CD4-positive, alpha-beta T cell treated with Interleukin-17A for 4 hours (primary cell): Measurements from ENCODE around the gene NLGN1.
"Not testable (repeated sequence)": the region's sequence is repeated elsewhere in the genome, so short reads cannot be mapped to it uniquely, and the experiment has no call there.

ENCODE experiments used
- DNase-seq: peaks from one replicate; pipeline ENCODE4 v3.0.0-alpha.2; 2020; ENCODE audit warnings: mixed read lengths

The NLGN1 gene

GRCh38 chr3:173430576-173430975 is 33.0 kb downstream of the NLGN1 start:
- DNase-seq: no peak

DNA sequence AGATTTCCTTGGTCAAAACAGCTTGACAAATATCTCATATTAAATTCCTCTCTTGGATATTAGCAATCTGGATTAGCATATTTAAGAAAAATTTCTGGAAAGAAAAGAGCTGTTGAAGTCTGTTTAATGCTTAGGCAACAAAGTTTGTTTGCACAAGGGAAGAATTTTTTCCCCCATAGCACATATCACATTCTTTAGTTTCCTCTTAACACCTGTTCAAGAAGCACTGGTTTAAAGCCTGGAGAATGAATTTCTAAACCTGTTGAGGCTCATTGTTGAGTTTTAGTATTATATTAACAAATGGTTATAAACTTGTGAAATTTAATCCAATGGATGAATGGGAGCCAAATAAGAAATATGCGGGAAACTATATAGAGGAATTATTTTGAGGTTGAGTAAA is 41.5 kb downstream of the NLGN1 start:
- no peak for DNase-seq

DNA sequence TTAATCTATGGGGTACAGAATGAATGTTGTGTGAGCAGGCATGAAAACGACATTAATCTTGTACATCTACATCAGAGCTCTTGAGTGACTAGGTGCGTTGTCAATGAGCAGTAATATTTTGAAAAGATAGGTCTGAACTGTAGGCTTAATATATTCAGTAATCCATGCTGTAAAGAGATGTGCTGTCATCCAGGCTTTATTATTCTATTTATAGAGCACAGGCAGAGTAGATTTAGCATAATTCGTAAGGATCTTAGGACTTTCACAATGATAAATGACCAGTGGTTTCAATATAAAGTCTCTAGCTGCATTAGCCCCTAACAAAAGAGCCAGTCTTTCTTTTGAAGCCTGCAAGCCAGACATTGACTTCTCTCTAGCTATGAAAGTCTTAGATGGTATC is 43.0 kb downstream of the NLGN1 start:
- no peak for DNase-seq

- DNase-seq: not testable (repeated sequence)
These were observed 54.0 kb downstream of the NLGN1 start for GRCh38 chr3:173451561-173451960.

DNA sequence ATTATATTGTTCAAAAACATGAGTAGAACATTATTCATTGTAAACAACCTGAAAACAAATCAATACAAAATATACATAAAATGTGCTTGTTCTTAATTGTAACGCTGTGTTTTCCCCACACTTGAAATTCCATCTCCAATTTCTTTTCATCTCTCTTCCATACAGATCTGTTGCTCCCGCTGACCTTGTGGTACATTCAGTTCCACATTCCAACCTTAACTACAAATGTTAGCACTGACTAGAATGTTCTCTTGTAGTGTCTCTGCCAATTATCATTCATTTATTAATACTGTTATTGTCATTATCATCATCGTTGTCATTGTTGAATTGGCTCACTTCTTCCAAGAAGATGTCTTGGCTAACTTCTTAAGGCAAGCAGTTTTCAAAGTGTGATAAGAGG is 65.7 kb downstream of the NLGN1 start:
- DNase-seq: no peak

- no peak for DNase-seq
These were observed 67.6 kb downstream of the NLGN1 start for GRCh38 chr3:173465112-173465511.

DNA sequence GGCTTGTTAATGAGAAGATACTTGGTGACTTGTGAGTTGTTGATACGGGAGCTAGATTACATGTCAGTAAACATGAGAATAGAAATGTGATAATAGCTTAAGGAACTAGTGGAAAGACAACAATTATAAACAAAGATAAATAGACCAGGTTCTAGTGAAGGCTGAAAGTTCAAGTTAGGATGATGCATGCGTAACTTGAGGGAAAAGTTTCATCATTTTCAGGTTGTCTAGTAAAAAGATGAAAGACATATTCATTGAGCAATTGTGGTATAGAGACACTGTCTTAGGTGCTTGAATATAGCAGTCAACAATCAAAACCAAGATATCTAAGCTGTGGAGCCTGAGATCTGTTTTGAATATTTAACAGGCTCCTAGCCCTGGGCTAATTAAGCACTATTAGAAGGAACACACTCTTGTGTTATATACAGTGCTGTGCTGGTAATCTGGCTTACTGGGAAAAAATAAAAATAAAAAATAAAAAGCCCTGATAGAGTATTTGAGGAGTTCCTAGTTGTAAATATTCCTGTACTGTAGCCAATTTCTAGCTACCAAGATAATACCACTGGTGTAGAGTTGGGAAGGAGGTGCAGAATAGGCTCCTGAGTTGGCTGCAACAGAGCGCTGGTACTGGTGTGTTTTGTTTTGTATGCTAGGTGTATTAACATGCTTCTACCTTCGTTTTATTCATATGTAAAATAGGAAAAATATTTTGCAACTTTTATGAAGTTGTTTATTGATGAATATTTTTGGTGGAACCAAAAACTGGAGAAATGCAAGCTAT is 68.5 kb downstream of the NLGN1 start:
- DNase-seq: no peak

- DNase-seq: no peak
These were observed 70.0 kb downstream of the NLGN1 start for GRCh38 chr3:173467501-173467900.

- DNase-seq: no peak
These were observed 75.7 kb downstream of the NLGN1 start for GRCh38 chr3:173473237-173473636.

- no peak for DNase-seq
These were observed 81.8 kb downstream of the NLGN1 start for GRCh38 chr3:173479301-173479700.

DNA sequence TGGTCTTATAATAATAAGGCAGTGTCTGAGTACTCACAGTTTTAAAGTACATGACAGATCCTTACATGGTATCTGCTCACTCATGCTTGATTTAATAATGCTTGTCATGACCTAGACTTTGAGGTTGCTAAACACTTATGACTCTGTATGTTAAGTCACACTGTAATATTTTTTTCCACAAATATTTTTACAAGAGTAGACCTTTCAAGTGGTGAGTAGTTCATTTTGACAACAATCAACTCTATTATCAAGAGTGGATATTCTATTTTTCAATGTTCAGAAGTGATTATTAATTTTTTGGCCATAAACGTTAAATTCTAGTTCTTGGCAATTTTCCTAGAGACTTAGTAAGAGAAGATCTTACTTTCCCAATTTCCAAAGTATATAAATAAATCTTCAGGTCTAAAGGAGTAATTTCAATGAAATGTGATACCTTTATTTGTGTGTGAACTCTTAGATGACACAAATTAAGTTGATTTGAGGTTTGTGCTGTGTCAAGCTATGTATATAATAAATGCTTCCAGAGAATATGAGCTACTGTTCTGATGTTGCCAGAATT is 104.5 kb downstream of the NLGN1 start:
- no peak for DNase-seq

GRCh38 chr3:173502983-173503568 is 105.5 kb downstream of the NLGN1 start:
- no peak for DNase-seq

DNA sequence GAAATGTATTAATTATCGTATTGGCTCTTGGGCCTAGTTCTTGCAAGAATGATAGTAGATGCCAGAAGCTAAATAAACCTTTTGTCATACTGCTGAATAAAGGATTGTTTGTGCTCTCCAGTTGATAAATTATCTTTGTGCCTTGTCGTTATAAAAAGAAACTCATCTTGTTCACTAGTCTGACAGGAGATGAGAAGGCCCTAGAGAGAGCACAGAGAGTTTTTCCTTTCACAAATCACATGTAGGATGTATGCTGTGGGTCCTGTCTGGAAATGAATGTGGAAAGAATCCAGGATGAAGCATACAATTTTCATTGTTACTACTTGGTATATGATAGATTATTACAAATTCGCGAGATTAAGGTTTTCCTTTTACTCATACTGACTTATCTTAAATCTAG is 113.0 kb downstream of the NLGN1 start:
- DNase-seq: no peak

DNA sequence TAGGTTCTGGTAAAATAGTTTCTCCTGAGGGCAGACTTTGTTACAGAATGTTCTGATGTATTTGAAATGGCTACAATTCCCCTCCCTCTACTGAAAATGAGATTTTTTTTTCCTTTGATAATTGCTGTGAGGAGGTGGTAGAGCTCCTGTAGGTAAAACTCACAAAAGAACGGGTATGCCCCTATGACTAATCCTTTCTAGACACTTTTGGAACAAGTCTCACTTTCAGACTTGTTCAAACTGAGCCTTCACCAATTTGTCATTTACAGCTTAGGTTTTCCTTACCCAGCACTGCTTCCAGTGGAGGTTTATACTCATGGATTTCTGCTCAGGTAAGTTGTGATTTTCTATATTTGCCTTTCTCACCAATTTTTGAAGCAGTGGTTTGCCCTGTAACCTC is 115.6 kb downstream of the NLGN1 start:
- DNase-seq: no peak

DNA sequence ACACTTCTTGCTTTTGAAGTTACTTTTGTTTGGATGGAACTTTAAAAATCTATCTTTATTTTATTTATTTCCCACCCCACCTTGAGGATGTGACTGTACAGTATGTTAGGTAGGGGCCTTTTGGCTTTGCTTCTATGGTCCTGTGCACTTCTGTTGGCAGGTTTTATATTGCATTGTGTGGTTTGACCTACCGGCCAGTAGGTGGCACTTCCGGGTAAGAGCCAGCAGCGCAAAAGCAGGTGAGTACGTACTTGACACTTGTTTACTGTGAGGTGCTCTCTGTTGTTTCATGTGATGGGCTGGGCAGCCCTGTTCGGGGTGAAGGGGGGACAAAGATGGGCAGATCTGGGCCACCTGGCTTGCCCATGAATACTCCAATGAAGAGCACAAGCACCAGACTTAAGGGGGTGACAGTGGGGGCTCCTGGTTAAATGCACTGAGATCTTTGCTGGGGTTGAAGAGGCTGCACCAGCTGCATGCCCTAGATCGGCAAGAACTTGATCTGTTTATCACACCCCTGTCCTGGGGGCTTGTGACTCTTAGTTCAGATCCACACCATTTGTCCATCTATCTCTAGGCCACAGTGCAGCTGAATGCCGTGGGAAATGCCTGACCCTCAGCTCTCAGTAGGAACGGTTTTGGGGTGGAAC is 131.6 kb downstream of the NLGN1 start:
- DNase-seq: no peak

- no peak for DNase-seq
These were observed 134.1 kb downstream of the NLGN1 start for GRCh38 chr3:173531602-173532001.

DNA sequence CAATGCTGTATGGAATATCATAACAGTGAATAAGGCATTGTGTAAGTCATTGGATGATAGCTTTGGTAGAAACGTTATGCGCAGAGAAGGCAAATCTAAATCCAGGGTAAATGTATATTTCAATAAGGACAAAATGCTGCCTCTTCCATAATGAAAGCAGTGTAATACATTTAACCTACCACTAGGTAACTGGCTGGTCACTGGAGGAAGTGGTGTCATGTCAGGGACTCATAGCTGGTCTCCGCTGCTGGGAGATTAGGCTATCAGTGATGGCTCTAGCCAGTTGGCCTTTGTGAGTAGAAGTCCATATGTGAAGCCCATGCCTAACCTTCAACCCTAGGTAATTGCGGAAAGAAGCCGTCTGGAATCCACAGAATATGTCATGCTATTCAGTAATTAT is 140.9 kb downstream of the NLGN1 start:
- DNase-seq: no peak

- DNase-seq: not testable (repeated sequence)
These were observed 148.0 kb downstream of the NLGN1 start for GRCh38 chr3:173545590-173545989.

DNA sequence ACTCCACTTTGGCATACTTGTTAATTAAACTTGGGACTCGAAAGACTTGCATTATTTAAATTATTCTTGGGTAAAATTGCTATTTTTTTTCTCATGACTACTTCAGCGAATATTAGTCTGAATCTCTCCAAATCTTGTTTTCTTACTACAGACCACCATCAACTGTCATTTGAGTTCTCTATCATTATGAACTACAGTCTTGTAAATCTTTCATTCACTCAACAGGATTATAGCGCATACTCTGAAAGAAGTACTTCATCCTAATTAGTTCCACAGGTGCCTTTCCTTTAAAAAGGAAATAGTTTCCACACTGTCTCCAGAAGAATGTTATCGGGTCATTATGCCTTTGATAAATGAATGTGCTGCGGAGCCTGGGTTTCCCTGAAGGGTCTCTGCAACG is 149.5 kb downstream of the NLGN1 start:
- no peak for DNase-seq

DNA sequence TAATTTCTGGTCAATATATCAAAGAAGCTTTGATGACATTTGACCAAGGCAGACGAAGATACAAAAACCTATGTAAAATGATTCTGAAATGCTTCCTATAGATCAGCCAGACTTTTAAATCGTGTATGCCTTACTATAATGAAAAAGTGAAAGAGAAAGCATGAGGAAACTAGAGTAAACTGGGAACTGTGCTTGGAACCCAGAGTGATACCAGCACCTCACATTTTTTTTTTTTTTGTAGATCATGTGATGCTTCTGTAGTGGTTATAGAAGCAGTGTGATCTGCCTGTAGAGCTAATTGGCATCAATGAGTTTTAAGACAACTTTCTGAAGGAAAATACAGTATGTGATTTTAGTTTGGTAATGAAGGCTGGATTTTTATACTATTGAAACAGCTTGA is 150.7 kb downstream of the NLGN1 start:
- no peak for DNase-seq

GRCh38 chr3:173552526-173552925 is 155.0 kb downstream of the NLGN1 start:
- DNase-seq: no peak

- no peak for DNase-seq
These were observed 156.2 kb downstream of the NLGN1 start for GRCh38 chr3:173553635-173554280.

- no peak for DNase-seq
These were observed 159.0 kb downstream of the NLGN1 start for GRCh38 chr3:173556546-173556945.
